ENCODE results near the gene TBC1D20. TPM values are rescaled to one million over a fixed set of nuclear protein-coding genes. Genes with fewer than 3 reads are reported as not detected.
"Not testable (repeated sequence)": the region's sequence is repeated elsewhere in the genome, so short reads cannot be mapped to it uniquely, and the experiment has no call there.

The TBC1D20 gene
- polyA plus RNA-seq, 3 donors from 2014 or later: 19.4 to 38.3 (median 33.2) TPM

GRCh38 chr20:391041-391711, 71.2 kb downstream of the TBC1D20 start:
- H3K36me3 Mint-ChIP-seq: peaks cover 10 to 49% (median 18%) of the 10 kb centered on the region in 3 donors

GRCh38 chr20:389220-389619, 73.1 kb downstream of the TBC1D20 start:
- Mint-ChIP-seq H3K9me3 (no peaks in the 10 kb centered on the region), H3K36me3 (peaks cover 10 to 49% (median 18%) of the 10 kb centered on the region in 3 donors), H3K4me1 (no peaks in the 10 kb centered on the region), H3K27me3 (ENCODE audit: low read depth in 3 of 3) (peaks cover 0 to 2% (median 2%) of the 10 kb centered on the region in 3 donors), H3K4me3 (no peak overlapping the region), H3K27ac (no peak overlapping the region)
- DNase-seq: no peak

More at GRCh38 chr20:391041-391711, 71.2 kb downstream of the TBC1D20 start:
- no peak overlapping the region for H3K27ac Mint-ChIP-seq
- no peaks in the 10 kb centered on the region for H3K9me3 Mint-ChIP-seq
- peaks cover 0 to 2% (median 2%) of the 10 kb centered on the region in 3 donors for H3K27me3 Mint-ChIP-seq (ENCODE audit: low read depth in 3 of 3)
- no peak overlapping the region for H3K4me3 Mint-ChIP-seq
- H3K4me1 Mint-ChIP-seq: no peaks in the 10 kb centered on the region
- no peak for DNase-seq

GRCh38 chr20:388034-388994, 74.0 kb downstream of the TBC1D20 start:
- Mint-ChIP-seq H3K27ac (no peak overlapping the region), H3K4me3 (no peak overlapping the region), H3K36me3 (peaks cover 10 to 44% (median 14%) of the 10 kb centered on the region in 3 donors), H3K27me3 (ENCODE audit: low read depth in 3 of 3) (peaks cover 0 to 2% (median 1%) of the 10 kb centered on the region in 3 donors), H3K4me1 (peaks cover 0 to 5% of the 10 kb centered on the region in 2 donors), H3K9me3 (no peaks in the 10 kb centered on the region)
- DNase-seq: no peak

- Mint-ChIP-seq H3K36me3 (peaks cover 10 to 36% (median 14%) of the 10 kb centered on the region in 3 donors), H3K9me3 (no peaks in the 10 kb centered on the region), H3K4me3 (no peak overlapping the region), H3K27me3 (ENCODE audit: low read depth in 3 of 3) (no peaks in the 10 kb centered on the region), H3K4me1 (peaks cover 0 to 6% of the 10 kb centered on the region in 2 donors), H3K27ac (no peak overlapping the region)
- no peak for DNase-seq
Observed at GRCh38 chr20:387520-387919, 74.8 kb downstream of the TBC1D20 start.

GRCh38 chr20:386634-387033, 75.7 kb downstream of the TBC1D20 start:
- not testable (repeated sequence) for H3K9me3 Mint-ChIP-seq; H3K4me3 Mint-ChIP-seq; H3K27me3 Mint-ChIP-seq (ENCODE audit: low read depth in 3 of 3); DNase-seq; H3K27ac Mint-ChIP-seq
- peaks cover 10 to 33% (median 10%) of the 10 kb centered on the region in 3 donors for H3K36me3 Mint-ChIP-seq
- peaks cover 4 to 11% of the 10 kb centered on the region in 2 donors for H3K4me1 Mint-ChIP-seq

Other genes starting within 250 kb of the TBC1D20 start
- not detected for gene DEFB129, start 235.3 kb downstream of the TBC1D20 start, polyA plus RNA-seq
- not detected for gene DEFB132, start 204.8 kb downstream of the TBC1D20 start, polyA plus RNA-seq
- under 1 TPM; 0.23 to 0.50 (median 0.32) TPM for gene C20orf96, start 171.8 kb downstream of the TBC1D20 start, polyA plus RNA-seq
- gene ZCCHC3, start 165.0 kb downstream of the TBC1D20 start, polyA plus RNA-seq: 10 to 100 TPM in 1 of 3 donors, 1 to 10 TPM in 2; 2.1 to 14.0 (median 6.1) TPM
- gene SOX12, start 137.0 kb downstream of the TBC1D20 start, polyA plus RNA-seq: under 1 TPM; 0.08 to 0.27 (median 0.21) TPM
- 1 to 10 TPM; 6.7 to 8.9 (median 7.1) TPM for gene NRSN2, start 115.4 kb downstream of the TBC1D20 start, polyA plus RNA-seq
- gene TRIB3, start 81.8 kb downstream of the TBC1D20 start, polyA plus RNA-seq: 10 to 100 TPM; 17.0 to 27.6 (median 25.0) TPM
- gene RBCK1, start 54.2 kb downstream of the TBC1D20 start, polyA plus RNA-seq: 100 to 1,000 TPM; 110 to 131 (median 126) TPM
- 10 to 100 TPM; 39.9 to 65.9 (median 60.1) TPM for gene CSNK2A1, start 81.3 kb upstream of the TBC1D20 start, polyA plus RNA-seq
- not detected for gene TCF15, start 147.8 kb upstream of the TBC1D20 start, polyA plus RNA-seq
- gene SRXN1, start 190.7 kb upstream of the TBC1D20 start, polyA plus RNA-seq: 10 to 100 TPM; 23.1 to 44.6 (median 31.0) TPM
- not detected for gene SCRT2, start 213.3 kb upstream of the TBC1D20 start, polyA plus RNA-seq